ENCODE results near the gene GCN1. TPM values are rescaled to one million over a fixed set of nuclear protein-coding genes. Genes with fewer than 3 reads are reported as not detected.
A peak's percentile ranks its signal among the peaks of the same experiment; 100 is the strongest.

The GCN1 gene
- total and polyA plus RNA-seq, 2 donors (not counting 1 experiment from before 2014, with no cell fraction given) = 30.8 to 93.1 TPM

DNA sequence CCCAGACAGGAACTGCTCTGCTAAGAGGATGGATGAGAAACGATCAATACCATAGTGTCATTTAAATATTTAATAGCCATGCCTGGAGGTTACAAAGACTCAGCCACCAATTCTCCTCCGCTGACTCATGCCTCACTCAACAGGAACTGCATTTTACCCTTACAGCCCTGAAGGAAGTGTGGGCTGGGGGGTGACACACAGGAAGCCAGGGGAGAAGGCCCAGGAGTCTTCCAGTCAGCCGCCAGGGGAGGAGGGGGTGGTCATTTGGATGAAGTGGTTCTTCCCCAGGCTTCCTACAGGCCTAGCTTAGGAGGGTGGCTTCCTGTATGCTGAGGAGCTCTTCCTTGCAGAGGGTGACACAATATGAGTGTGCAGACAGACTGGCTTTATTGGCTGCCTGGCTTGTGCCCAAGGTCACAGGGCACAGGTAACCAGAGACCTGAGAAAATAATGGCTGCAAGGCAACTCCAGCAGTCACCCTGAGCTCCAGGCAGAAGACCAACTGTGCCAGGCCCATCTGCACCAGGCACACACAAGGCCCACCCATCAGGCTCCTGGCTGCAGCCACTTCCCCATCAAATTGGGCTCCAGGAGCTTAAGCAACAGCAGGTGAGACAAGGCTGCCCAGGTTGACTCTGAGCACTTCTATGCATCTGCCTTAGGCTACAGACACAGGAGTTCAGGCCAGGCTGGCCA lies 36.9 kb upstream of the GCN1 start:
- no peaks in the 10 kb centered on the region for H3K36me3 ChIP-seq (ENCODE audit: control insufficient read depth, insufficient read depth, low read length)
- no peaks in the 10 kb centered on the region for H4K20me1 ChIP-seq (ENCODE audit: control insufficient read depth, extremely low read depth, insufficient read depth, low read length)
- TF ChIP-seq EZH2 (IDR thresholded peaks at IDR 0.05; ENCODE audit: low read length, missing control alignments) = no peak
- TF ChIP-seq, protein P1, sequence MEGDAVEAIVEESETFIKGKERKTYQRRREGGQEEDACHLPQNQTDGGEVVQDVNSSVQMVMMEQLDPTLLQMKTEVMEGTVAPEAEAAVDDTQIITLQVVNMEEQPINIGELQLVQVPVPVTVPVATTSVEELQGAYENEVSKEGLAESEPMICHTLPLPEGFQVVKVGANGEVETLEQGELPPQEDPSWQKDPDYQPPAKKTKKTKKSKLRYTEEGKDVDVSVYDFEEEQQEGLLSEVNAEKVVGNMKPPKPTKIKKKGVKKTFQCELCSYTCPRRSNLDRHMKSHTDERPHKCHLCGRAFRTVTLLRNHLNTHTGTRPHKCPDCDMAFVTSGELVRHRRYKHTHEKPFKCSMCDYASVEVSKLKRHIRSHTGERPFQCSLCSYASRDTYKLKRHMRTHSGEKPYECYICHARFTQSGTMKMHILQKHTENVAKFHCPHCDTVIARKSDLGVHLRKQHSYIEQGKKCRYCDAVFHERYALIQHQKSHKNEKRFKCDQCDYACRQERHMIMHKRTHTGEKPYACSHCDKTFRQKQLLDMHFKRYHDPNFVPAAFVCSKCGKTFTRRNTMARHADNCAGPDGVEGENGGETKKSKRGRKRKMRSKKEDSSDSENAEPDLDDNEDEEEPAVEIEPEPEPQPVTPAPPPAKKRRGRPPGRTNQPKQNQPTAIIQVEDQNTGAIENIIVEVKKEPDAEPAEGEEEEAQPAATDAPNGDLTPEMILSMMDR (conservative IDR thresholded peaks at IDR 0.05 in 1 of 2, IDR thresholded peaks at IDR 0.05 in 1 of 2; ENCODE audit: low read depth in 1 of 2, low read length in 2 of 2) = peak in 1 of 2 donors; percentile 17
- peaks cover 78% of the 10 kb centered on the region for H3K4me1 ChIP-seq (ENCODE audit: control insufficient read depth, extremely low read depth, insufficient read depth, low read length)
- H3K9ac ChIP-seq (ENCODE audit: insufficient read depth, low read length) = peak overlapping the region; percentile 64
- H3K27ac ChIP-seq (ENCODE audit: insufficient read depth, low read length) = peak overlapping the region; percentile 98
- no peaks in the 10 kb centered on the region for H3K9me3 ChIP-seq (ENCODE audit: control insufficient read depth, insufficient read depth, low read depth, low read length)
- H3K27me3 ChIP-seq (ENCODE audit: control insufficient read depth, insufficient read depth, low read length) = no peaks in the 10 kb centered on the region
- H3K4me3 ChIP-seq (replicated peaks in 1 of 4; ENCODE audit: control extremely low read depth in 1 of 4, insufficient read depth in 1 of 4, low read depth in 3 of 4, low read length in 4 of 4) = peak overlapping the region in 2 of 4 experiments; percentile 26 to 32
- DNase-seq (ENCODE audit: low read depth in 2 of 2) = peak; percentile 78 to 99
- no peak overlapping the region for H2AFZ ChIP-seq (ENCODE audit: low read length)
- H3K79me2 ChIP-seq (ENCODE audit: control insufficient read depth, insufficient read depth, low read length) = peaks cover 82% of the 10 kb centered on the region
- peak overlapping the region; percentile 96 for H3K4me2 ChIP-seq (ENCODE audit: extremely low read depth, insufficient read depth, low read length)

DNA sequence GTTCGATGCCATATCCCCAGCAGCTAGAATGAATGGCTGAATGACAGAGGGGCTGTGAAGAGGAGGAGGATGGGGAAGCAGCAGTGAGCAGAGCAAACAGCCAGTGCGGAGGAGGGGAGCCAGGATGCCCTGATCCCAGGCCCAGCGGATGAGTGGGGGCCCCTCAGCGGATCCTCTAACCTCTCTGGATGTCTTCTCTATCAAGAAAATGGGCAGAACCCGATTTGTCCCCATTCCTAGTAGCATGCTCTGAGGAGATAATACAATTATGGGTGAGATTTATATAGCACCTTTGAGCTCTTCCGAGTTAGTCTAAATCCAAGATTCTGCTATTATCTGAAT lies 36.4 kb upstream of the GCN1 start:
- Histone ChIP-seq H2AFZ (ENCODE audit: low read length) (no peak overlapping the region), H3K9ac (ENCODE audit: insufficient read depth, low read length) (peak overlapping the region; percentile 64), H3K36me3 (ENCODE audit: control insufficient read depth, insufficient read depth, low read length) (no peaks in the 10 kb centered on the region), H3K9me3 (ENCODE audit: control insufficient read depth, insufficient read depth, low read depth, low read length) (no peaks in the 10 kb centered on the region), H3K4me1 (ENCODE audit: control insufficient read depth, extremely low read depth, insufficient read depth, low read length) (peaks cover 74% of the 10 kb centered on the region), H4K20me1 (ENCODE audit: control insufficient read depth, extremely low read depth, insufficient read depth, low read length) (no peaks in the 10 kb centered on the region), H3K79me2 (ENCODE audit: control insufficient read depth, insufficient read depth, low read length) (peaks cover 83% of the 10 kb centered on the region), H3K27ac (ENCODE audit: insufficient read depth, low read length) (peak overlapping the region; percentile 98), H3K4me3 (replicated peaks in 1 of 4; ENCODE audit: control extremely low read depth in 1 of 4, insufficient read depth in 1 of 4, low read depth in 3 of 4, low read length in 4 of 4) (peak overlapping the region in 2 of 4 experiments; percentile 26 to 32), H3K27me3 (ENCODE audit: control insufficient read depth, insufficient read depth, low read length) (no peaks in the 10 kb centered on the region), H3K4me2 (ENCODE audit: extremely low read depth, insufficient read depth, low read length) (peak overlapping the region; percentile 96)
- TF ChIP-seq EZH2 (IDR thresholded peaks at IDR 0.05; ENCODE audit: low read length, missing control alignments) = no peak
- TF ChIP-seq, protein P1 (conservative IDR thresholded peaks at IDR 0.05 in 1 of 2, IDR thresholded peaks at IDR 0.05 in 1 of 2; ENCODE audit: low read depth in 1 of 2, low read length in 2 of 2) = no peak
- no peak for DNase-seq (ENCODE audit: low read depth in 2 of 2)

DNA sequence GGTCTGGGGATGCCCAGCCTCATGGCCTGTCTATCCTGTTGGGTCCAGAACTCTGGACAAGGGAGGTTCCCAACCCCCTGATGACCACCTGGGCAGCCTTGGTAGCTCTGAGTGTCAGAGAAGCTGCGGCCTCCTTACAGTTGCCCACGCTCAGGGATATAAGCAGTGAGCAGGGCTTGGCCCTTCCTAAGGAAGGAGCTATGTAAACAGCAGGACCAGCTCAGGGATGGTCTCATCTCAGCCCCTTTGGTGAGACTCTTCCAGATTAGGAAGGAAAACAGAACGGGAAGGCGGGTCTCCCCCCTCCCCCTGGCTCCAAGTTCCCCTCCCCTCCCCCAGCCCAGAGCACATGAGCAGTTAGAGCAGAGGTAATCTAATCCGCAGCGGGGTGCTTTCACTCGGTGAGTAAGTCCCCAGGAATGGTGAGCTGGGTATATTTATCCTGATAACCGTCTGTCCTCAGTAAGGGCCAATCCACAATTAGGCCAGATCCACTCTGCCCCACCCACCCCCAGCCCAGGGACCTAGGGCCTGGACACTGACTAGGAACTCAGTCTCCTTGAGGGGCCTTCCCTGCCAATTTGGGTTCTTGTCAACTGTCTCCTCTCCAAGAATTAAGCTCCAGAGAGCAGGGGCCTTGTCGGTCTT lies 35.9 kb upstream of the GCN1 start:
- Histone ChIP-seq H3K4me1 (ENCODE audit: control insufficient read depth, extremely low read depth, insufficient read depth, low read length) (peaks cover 70% of the 10 kb centered on the region), H3K4me3 (replicated peaks in 1 of 4; ENCODE audit: control extremely low read depth in 1 of 4, insufficient read depth in 1 of 4, low read depth in 3 of 4, low read length in 4 of 4) (peak overlapping the region in 2 of 4 experiments; percentile 26 to 32), H2AFZ (ENCODE audit: low read length) (no peak overlapping the region), H3K79me2 (ENCODE audit: control insufficient read depth, insufficient read depth, low read length) (peaks cover 83% of the 10 kb centered on the region), H4K20me1 (ENCODE audit: control insufficient read depth, extremely low read depth, insufficient read depth, low read length) (no peaks in the 10 kb centered on the region), H3K9ac (ENCODE audit: insufficient read depth, low read length) (peak overlapping the region; percentile 64), H3K27me3 (ENCODE audit: control insufficient read depth, insufficient read depth, low read length) (no peaks in the 10 kb centered on the region), H3K4me2 (ENCODE audit: extremely low read depth, insufficient read depth, low read length) (peak overlapping the region; percentile 96), H3K36me3 (ENCODE audit: control insufficient read depth, insufficient read depth, low read length) (peaks cover 4% of the 10 kb centered on the region), H3K9me3 (ENCODE audit: control insufficient read depth, insufficient read depth, low read depth, low read length) (no peaks in the 10 kb centered on the region), H3K27ac (ENCODE audit: insufficient read depth, low read length) (peak overlapping the region; percentile 98)
- no peak for TF ChIP-seq EZH2 (IDR thresholded peaks at IDR 0.05; ENCODE audit: low read length, missing control alignments)
- TF ChIP-seq, protein P1 (conservative IDR thresholded peaks at IDR 0.05 in 1 of 2, IDR thresholded peaks at IDR 0.05 in 1 of 2; ENCODE audit: low read depth in 1 of 2, low read length in 2 of 2) = no peak
- peak; percentile 96 to 97 for DNase-seq (ENCODE audit: low read depth in 2 of 2)
